Stimulated activated CD4-positive, alpha-beta T cell treated with anti-CD3 and anti-CD28 coated beads, Interleukin-2, amount 100 ng/mL, for 48 hours (primary cell): ENCODE data around the gene NPPA.

ENCODE experiments used
- DNase-seq, 2 donors: peaks; one replicate each; pipeline ENCODE4 v3.0.0-alpha.2; 2020

NPPA gene

GRCh38 chr1:11841245-11842153, 6.1 kb downstream of the NPPA start:
- DNase-seq: no peak

GRCh38 chr1:11839727-11840705, 7.6 kb downstream of the NPPA start:
- DNase-seq: no peak

- DNase-seq: peak; percentile 69 to 71
These were observed 9.0 kb downstream of the NPPA start for GRCh38 chr1:11838349-11839272.

- DNase-seq: no peak
These were observed 9.7 kb downstream of the NPPA start for GRCh38 chr1:11837767-11838348.

GRCh38 chr1:11836955-11837766, 10.4 kb downstream of the NPPA start:
- no peak for DNase-seq

GRCh38 chr1:11835441-11836225, 11.9 kb downstream of the NPPA start:
- no peak for DNase-seq

GRCh38 chr1:11833900-11834299, 13.7 kb downstream of the NPPA start:
- no peak for DNase-seq

GRCh38 chr1:11833497-11833896, 14.1 kb downstream of the NPPA start:
- no peak for DNase-seq

- no peak for DNase-seq
These were observed 15.4 kb downstream of the NPPA start for GRCh38 chr1:11831945-11832725.

- DNase-seq: no peak
These were observed 19.1 kb downstream of the NPPA start for GRCh38 chr1:11828511-11828910.

- no peak for DNase-seq
These were observed 20.6 kb downstream of the NPPA start for GRCh38 chr1:11826946-11827345.

GRCh38 chr1:11825131-11825530, 22.5 kb downstream of the NPPA start:
- DNase-seq: no peak

GRCh38 chr1:11823366-11824137, 24.0 kb downstream of the NPPA start:
- DNase-seq: no peak

GRCh38 chr1:11822091-11822490, 25.5 kb downstream of the NPPA start:
- DNase-seq: no peak

- DNase-seq: no peak
These were observed 30.4 kb downstream of the NPPA start for GRCh38 chr1:11817192-11817591.

GRCh38 chr1:11813021-11813420, 34.6 kb downstream of the NPPA start:
- no peak for DNase-seq

GRCh38 chr1:11807133-11807532, 40.5 kb downstream of the NPPA start:
- no peak for DNase-seq

GRCh38 chr1:11806307-11806936, 41.2 kb downstream of the NPPA start:
- DNase-seq: no peak
